K562 (cell line): ENCODE data around the gene RPUSD1. TPM values are rescaled to one million over a fixed set of nuclear protein-coding genes. Genes with fewer than 3 reads are reported as not detected.

Source experiments
- ARHGAP35 ChIP-seq: fragments of 450-650 bp; IDR thresholded peaks from 2 replicates; pipeline ENCODE4 v1.6.1; 2018; ENCODE audit not compliant: partially characterized antibody
- ATF1 ChIP-seq, 2 experiments: fragments of 450-650 bp in 1 of 2; IDR thresholded peaks; 2 replicates each; pipeline ENCODE4 v1.6.1; 2016; ENCODE audit warnings: missing compliant biosample characterization in 1 of 2, missing genetic modification characterization in 1 of 2
- BRD4 ChIP-seq: fragments of 200-600 bp; sonication (generic); IDR thresholded peaks from 2 replicates; pipeline ENCODE4 v1.6.1; 2017; ENCODE audit warnings: inconsistent platforms
- GATAD2A ChIP-seq: fragments of 450-650 bp; IDR thresholded peaks from 2 replicates; pipeline ENCODE4 v1.6.1; 2017
- HOXB6 ChIP-seq: fragments of 250-450 bp; sonication (Bioruptor Pico); IDR thresholded peaks from 2 replicates; pipeline ENCODE4 v1.5.1; 2022; ENCODE audit warnings: mild to moderate bottlenecking, borderline replicate concordance
- LCOR ChIP-seq: sonication (generic); formaldehyde crosslinking; IDR thresholded peaks from 2 replicates; pipeline ENCODE4 v1.8.0; 2022; ENCODE audit warnings: mild to moderate bottlenecking, missing genetic modification reagents
- PTRF ChIP-seq: fragments of 450-650 bp; IDR thresholded peaks from 2 replicates; pipeline ENCODE4 v1.6.1; 2016; ENCODE audit warnings: mild to moderate bottlenecking, missing genetic modification characterization, missing compliant biosample characterization
- RBM34 ChIP-seq: fragments of 200-400 bp; formaldehyde crosslinking; IDR thresholded peaks from 2 replicates; pipeline ENCODE4 v1.6.1; 2018; ENCODE audit warnings: low read length, borderline replicate concordance; ENCODE audit not compliant: insufficient read depth
- SIX5 ChIP-seq, 2 experiments: IDR thresholded peaks; 2 replicates each; pipeline ENCODE4 v1.6.1; 2011; ENCODE audit warnings: low read length in 2 of 2, borderline replicate concordance in 1 of 2, low read depth in 1 of 2, mild to moderate bottlenecking in 1 of 2, moderate library complexity in 1 of 2; ENCODE audit not compliant: insufficient read depth in 1 of 2
- SMARCB1 ChIP-seq: IDR thresholded peaks from 2 replicates; pipeline ENCODE4 v1.6.1; 2011; ENCODE audit warnings: improper control_type of control experiment, low read depth; ENCODE audit not compliant: insufficient read length
- SPI1 ChIP-seq: IDR thresholded peaks from 2 replicates; pipeline ENCODE4 v1.6.1; 2011; ENCODE audit warnings: low read depth, low read length, control low read depth, borderline replicate concordance
- ZNF408 ChIP-seq: fragments of 250-450 bp; sonication (Bioruptor Pico); IDR thresholded peaks from 2 replicates; pipeline ENCODE4 v1.4.0; 2020; ENCODE audit warnings: low read depth, mild to moderate bottlenecking, moderate library complexity
- ZNF644 ChIP-seq: fragments of 200-800 bp; sonication (Bioruptor generic); IDR thresholded peaks from 2 replicates; pipeline ENCODE4 v1.6.1; 2016; ENCODE audit warnings: low read depth, missing genetic modification characterization, missing compliant biosample characterization
- polyA plus RNA-seq, 8 experiments: library from polyadenylated mRNA; depleted of rRNA in 4 of 8; stranded (reverse) in 5 of 8; unstranded in 3 of 8; fragments of >200 nt; fragmentation: Nextera tagmentation in 2 of 8; fragmentation: Illumina TruSeq in 1 of 8; extraction: Ambion mirVana in 2 of 8; extraction: Trizol in 1 of 8; gene quantifications; 2 replicates each; pipeline versions ENCODE4 v1.2.1 to v1.2.3, GENCODE V29; 2011 to 2014; ENCODE audit warnings: inconsistent platforms in 1 of 8, missing spikeins in 1 of 8
- total RNA-seq, 7 experiments: library from RNA; depleted of rRNA in 6 of 7; stranded (reverse); fragments of >200 nt in 6 of 7; fragmentation: Illumina TruSeq in 2 of 7; extraction: Trizol in 2 of 7; gene quantifications; 2 replicates each; pipeline versions ENCODE4 v1.2.1 to v1.2.3, GENCODE V29; 2011 to 2021; ENCODE audit warnings: low replicate concordance in 1 of 7
- TF ChIP-seq, protein P1 (sequence below): fragments of 450-650 bp; IDR thresholded peaks from 2 replicates; pipeline ENCODE4 v1.6.1; 2018; ENCODE audit not compliant: partially characterized antibody
- TF ChIP-seq, protein P2 (sequence below): IDR thresholded peaks from 2 replicates; pipeline ENCODE4 v1.6.1; 2012; ENCODE audit warnings: low read depth, low read length, improper control_type of control experiment, borderline replicate concordance
- TF ChIP-seq, protein P3 (sequence below): fragments of 250-450 bp; sonication (Bioruptor Pico); IDR thresholded peaks from 2 replicates; pipeline ENCODE4 v1.4.0; 2020
- TF ChIP-seq, protein P4 (sequence below): sonication (generic); formaldehyde crosslinking; IDR thresholded peaks from 2 replicates; pipeline ENCODE4 v1.8.0; 2022; ENCODE audit warnings: mild to moderate bottlenecking, missing genetic modification reagents, borderline replicate concordance

Gene RPUSD1
- total and polyA plus RNA-seq, 9 of the 15 experiments (the other 6 are each of a cell fraction or from before 2014, with no cell fraction given), result 0.45 to 56.6 (median 12.0) TPM

DNA sequence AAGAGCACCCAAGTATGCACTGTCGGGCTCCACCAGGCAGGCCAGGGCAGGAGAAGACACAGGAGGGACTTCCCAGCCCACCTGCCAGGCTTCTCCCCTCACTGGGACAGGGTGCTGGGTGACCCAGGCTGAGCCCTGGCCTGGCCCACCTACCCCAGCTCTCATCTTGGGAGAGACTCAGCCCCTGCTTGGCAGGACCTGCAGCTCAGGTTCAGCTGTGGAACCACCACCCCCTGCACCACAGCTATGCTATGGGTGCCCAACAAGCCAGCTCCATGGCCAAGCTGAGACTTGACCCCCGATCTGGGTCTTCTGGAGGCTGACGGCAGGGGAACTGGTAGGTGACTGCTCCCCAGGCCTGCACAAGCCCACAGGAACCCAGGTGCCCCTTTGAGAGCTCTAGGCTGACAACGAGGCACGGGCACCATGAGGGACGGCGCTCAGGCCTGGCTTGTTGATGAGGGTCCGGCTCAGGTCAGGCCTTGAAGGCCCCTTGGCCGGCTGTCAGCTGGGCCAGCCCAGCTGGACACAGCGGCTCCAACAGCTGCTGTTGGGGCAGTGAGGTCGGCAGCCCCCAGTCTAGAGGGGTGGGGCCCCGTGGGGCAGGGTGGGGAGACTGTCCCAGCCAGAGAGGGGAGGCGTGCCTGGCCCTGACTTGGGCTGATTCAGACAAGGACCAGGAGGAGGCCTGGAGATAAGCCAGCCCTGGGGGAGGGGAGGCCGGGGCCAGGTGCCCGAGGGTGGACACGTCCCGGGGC lies 4.6 kb downstream of the RPUSD1 start (continued):
- TF ChIP-seq, protein P1, sequence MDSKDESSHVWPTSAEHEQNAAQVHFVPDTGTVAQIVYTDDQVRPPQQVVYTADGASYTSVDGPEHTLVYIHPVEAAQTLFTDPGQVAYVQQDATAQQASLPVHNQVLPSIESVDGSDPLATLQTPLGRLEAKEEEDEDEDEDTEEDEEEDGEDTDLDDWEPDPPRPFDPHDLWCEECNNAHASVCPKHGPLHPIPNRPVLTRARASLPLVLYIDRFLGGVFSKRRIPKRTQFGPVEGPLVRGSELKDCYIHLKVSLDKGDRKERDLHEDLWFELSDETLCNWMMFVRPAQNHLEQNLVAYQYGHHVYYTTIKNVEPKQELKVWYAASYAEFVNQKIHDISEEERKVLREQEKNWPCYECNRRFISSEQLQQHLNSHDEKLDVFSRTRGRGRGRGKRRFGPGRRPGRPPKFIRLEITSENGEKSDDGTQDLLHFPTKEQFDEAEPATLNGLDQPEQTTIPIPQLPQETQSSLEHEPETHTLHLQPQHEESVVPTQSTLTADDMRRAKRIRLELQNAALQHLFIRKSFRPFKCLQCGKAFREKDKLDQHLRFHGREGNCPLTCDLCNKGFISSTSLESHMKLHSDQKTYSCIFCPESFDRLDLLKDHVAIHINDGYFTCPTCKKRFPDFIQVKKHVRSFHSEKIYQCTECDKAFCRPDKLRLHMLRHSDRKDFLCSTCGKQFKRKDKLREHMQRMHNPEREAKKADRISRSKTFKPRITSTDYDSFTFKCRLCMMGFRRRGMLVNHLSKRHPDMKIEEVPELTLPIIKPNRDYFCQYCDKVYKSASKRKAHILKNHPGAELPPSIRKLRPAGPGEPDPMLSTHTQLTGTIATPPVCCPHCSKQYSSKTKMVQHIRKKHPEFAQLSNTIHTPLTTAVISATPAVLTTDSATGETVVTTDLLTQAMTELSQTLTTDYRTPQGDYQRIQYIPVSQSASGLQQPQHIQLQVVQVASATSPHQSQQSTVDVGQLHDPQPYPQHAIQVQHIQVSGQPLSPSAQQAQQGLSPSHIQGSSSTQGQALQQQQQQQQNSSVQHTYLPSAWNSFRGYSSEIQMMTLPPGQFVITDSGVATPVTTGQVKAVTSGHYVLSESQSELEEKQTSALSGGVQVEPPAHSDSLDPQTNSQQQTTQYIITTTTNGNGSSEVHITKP, result peak; percentile 25
- no peak for TF ChIP-seq ZNF408 (CRISPR knock-in tag)
- TF ChIP-seq SMARCB1, result no peak
- no peak for TF ChIP-seq SIX5 (IDR thresholded peaks at IDR 0.05; ENCODE audit: borderline replicate concordance in 1 of 2, insufficient read depth in 1 of 2, low read depth in 1 of 2, low read length in 2 of 2)
- TF ChIP-seq LCOR (CRISPR knock-in tag), result no peak
- TF ChIP-seq, protein P2, sequence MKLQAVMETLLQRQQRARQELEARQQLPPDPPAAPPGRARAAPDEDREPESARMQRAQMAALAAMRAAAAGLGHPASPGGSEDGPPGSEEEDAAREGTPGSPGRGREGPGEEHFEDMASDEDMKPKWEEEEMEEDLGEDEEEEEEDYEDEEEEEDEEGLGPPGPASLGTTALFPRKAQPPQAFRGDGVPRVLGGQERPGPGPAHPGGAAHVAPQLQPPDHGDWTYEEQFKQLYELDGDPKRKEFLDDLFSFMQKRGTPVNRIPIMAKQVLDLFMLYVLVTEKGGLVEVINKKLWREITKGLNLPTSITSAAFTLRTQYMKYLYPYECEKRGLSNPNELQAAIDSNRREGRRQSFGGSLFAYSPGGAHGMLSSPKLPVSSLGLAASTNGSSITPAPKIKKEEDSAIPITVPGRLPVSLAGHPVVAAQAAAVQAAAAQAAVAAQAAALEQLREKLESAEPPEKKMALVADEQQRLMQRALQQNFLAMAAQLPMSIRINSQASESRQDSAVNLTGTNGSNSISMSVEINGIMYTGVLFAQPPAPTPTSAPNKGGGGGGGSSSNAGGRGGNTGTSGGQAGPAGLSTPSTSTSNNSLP, result no peak
- no peak for TF ChIP-seq RBM34
- TF ChIP-seq, protein P3, sequence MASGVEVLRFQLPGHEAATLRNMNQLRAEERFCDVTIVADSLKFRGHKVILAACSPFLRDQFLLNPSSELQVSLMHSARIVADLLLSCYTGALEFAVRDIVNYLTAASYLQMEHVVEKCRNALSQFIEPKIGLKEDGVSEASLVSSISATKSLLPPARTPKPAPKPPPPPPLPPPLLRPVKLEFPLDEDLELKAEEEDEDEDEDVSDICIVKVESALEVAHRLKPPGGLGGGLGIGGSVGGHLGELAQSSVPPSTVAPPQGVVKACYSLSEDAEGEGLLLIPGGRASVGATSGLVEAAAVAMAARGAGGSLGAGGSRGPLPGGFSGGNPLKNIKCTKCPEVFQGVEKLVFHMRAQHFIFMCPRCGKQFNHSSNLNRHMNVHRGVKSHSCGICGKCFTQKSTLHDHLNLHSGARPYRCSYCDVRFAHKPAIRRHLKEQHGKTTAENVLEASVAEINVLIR (CRISPR knock-in tag), result no peak
- TF ChIP-seq BRD4, result no peak
- no peak for TF ChIP-seq HOXB6 (CRISPR knock-in tag)
- TF ChIP-seq ARHGAP35, result no peak
- no peak for TF ChIP-seq SPI1
- TF ChIP-seq, protein P4, sequence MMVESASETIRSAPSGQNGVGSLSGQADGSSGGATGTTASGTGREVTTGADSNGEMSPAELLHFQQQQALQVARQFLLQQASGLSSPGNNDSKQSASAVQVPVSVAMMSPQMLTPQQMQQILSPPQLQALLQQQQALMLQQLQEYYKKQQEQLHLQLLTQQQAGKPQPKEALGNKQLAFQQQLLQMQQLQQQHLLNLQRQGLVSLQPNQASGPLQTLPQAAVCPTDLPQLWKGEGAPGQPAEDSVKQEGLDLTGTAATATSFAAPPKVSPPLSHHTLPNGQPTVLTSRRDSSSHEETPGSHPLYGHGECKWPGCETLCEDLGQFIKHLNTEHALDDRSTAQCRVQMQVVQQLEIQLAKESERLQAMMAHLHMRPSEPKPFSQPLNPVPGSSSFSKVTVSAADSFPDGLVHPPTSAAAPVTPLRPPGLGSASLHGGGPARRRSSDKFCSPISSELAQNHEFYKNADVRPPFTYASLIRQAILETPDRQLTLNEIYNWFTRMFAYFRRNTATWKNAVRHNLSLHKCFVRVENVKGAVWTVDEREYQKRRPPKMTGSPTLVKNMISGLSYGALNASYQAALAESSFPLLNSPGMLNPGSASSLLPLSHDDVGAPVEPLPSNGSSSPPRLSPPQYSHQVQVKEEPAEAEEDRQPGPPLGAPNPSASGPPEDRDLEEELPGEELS (CRISPR knock-in tag), result no peak
- no peak for TF ChIP-seq ZNF644 (tag)
- TF ChIP-seq ATF1 (CRISPR knock-in tag; IDR thresholded peaks at IDR 0.05), result no peak
- no peak for TF ChIP-seq ATF1 (tag; IDR thresholded peaks at IDR 0.05)
- TF ChIP-seq GATAD2A, result no peak
- TF ChIP-seq PTRF (tag), result no peak
